C4-2B (cell line): ENCODE data around the gene IWS1.

Experiments used
- H3K27ac ChIP-seq: fragments of 450-650 bp; 2 replicates; pipeline ENCODE4 v1.5.1; 2017
- CTCF ChIP-seq: fragments of 450-650 bp; conservative IDR thresholded peaks from 2 replicates; pipeline ENCODE4 v1.5.1; 2017; ENCODE audit warnings: mild to moderate bottlenecking
- ZFX ChIP-seq: fragments of 450-650 bp; IDR thresholded peaks from 2 replicates; pipeline ENCODE4 v1.6.1; 2017

IWS1 gene

GRCh38 chr2:127523269-127523939 is 2.9 kb downstream of the IWS1 start:
- no peak overlapping the region for H3K27ac ChIP-seq
- TF ChIP-seq CTCF = no peak
- TF ChIP-seq ZFX = no peak

- TF ChIP-seq CTCF (no peak), ZFX (no peak)
- no peak overlapping the region for H3K27ac ChIP-seq
These were observed 5.9 kb downstream of the IWS1 start for GRCh38 chr2:127520424-127520823.

- H3K27ac ChIP-seq = no peak overlapping the region
These were observed 8.8 kb downstream of the IWS1 start for GRCh38 chr2:127517465-127517864.

GRCh38 chr2:127516041-127516762 is 10.1 kb downstream of the IWS1 start:
- TF ChIP-seq CTCF (no peak), ZFX (no peak)
- no peak overlapping the region for H3K27ac ChIP-seq

More at GRCh38 chr2:127517465-127517864, 8.8 kb downstream of the IWS1 start:
- TF ChIP-seq ZFX (no peak), CTCF (no peak)

GRCh38 chr2:127515383-127515915 is 10.8 kb downstream of the IWS1 start:
- H3K27ac ChIP-seq = no peak overlapping the region
- TF ChIP-seq CTCF (no peak), ZFX (no peak)

- TF ChIP-seq CTCF (no peak), ZFX (no peak)
- H3K27ac ChIP-seq = no peak overlapping the region
These were observed 11.8 kb downstream of the IWS1 start for GRCh38 chr2:127514485-127514884.

- TF ChIP-seq CTCF = no peak
- TF ChIP-seq ZFX = no peak
- no peak overlapping the region for H3K27ac ChIP-seq
These were observed 12.2 kb downstream of the IWS1 start for GRCh38 chr2:127514076-127514475.
